NCI-H2196 (cell line): ENCODE results near the gene GRIA3.

Source experiments
- DNase-seq: peaks from one replicate; lab custom pipeline; 2025; ENCODE audit not compliant: unreplicated experiment; lab: John Stamatoyannopoulos, UW

GRIA3 gene

DNA sequence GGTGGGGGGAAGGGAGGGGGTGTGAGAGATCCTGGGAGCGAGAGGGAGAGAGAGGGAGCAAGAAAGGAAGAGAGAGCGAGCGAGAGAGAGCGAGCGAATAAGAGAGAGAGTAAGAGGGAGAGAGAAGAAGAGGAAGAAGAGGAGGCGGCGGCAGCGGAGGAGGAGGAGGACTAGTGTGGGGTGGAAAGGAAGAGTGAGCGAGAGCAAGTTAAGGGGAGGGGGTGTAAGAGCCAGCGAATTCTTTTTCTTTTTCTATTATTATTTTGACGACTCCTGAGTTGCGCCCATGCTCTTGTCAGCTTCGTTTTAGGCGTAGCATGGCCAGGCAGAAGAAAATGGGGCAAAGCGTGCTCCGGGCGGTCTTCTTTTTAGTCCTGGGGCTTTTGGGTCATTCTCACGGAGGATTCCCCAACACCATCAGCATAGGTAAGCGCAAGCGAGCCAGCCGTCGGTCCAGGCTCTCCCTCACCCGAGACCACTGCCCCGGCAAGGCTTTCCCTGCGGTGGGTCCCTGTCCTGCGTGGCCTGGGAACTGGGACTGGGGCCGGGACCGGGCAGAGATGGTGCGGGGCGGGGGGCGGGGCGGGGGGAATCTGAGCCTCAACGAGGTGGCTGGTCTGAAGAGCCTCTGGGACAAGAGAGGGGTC, at the start of gene GRIA3:
Gene GRIA3 (plus strand): TSS at position 60 of the 647 bp plus-strand sequence. CDS start 258 bp downstream, at position 318.
- no peak for DNase-seq

DNA sequence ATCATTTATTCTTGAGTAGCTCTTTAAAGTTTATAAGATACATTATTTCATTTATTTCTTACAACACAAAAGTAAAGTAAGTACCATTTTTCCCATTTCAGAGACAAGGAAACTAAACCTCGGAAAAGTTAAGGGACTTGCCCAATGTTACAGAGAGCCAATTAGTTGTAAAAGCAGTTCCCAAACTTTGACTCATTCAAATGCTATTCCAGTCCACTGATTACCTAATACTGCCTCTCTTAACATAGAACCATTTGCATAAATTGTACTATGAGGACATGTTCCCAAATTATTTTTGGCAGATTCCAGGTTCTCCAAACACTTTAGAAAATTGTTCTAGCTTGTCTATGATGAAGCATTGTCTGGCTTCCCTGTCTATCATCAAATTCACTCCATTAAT, 45.6 kb upstream of the GRIA3 start:
- DNase-seq: no peak

DNA sequence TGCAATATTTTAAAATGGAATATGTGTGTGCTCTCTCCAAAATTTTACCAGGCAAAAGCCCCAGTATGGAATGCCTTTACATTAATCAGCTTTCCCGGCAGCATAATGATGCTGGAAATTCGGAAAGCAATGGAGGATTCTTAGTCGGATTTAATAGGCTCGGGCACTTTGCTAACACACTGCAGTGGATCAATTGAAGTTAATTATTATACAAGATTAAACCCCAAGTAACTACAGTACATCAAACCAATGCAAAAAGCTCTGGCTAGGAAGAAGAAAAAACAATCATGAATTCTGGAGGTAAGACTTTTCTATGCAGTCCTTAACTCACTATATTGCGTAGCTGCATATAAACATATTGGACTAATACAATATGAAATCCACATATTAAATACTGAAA, 43.6 kb upstream of the GRIA3 start:
- no peak for DNase-seq

DNA sequence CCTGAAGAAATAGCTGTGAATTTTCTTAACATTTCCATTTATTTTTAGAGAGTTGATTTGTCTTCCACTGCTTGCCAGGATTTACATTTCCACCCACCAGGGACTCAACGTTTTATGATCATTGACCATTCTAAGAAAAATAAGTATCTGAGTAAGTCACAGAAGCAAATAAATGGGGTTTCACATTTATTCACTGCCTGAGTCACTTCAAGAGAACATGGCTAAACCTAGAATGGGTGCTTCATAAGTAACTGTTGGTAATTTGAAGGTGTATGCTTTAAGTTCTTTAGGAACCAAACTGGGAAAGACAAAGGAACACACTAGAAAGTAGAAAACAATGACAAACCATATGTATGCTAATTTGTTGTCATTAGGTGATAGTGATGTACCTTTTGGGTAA, 43.2 kb upstream of the GRIA3 start:
- no peak for DNase-seq

DNA sequence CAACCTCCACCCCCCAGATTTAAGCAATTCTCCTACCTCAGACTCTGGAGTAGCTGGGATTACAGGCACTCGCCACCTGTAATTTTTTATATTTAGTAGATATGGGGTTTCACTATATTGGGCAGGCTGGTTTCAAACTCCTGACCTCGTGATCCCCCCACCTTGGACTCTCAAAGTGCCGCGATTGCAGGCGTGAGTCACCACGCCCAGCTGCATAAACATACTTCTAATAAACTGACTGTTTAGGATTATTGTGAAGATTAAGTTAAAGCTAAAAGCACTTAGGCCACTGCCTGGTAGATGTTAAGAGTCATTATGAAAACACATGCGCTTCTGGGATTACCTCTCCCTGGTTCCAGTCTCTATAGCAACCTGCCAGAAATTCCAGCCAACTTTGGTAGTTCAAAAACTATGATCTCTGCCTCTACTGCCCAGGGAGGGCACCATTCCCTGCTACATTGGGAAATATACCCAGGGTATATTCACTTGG, 30.2 kb upstream of the GRIA3 start:
- DNase-seq: no peak

DNA sequence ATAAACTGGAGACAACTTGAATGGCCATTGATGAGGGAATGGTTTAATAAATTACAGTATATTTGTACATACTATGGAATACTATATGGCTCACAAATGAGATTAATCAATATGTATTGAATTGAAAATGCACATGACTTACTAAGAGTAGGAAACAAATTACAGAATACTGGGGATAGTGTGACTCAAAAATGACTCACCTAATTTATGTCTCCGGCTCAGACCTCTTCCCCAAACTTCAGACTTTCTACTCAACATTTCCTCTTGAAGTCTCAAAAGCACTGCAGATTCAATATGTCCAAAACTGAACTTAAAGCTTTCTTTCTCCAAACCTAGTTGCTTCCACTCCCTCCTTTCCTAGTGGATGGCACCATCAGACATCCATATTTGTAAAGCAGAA, 28.8 kb upstream of the GRIA3 start:
- DNase-seq: no peak

DNA sequence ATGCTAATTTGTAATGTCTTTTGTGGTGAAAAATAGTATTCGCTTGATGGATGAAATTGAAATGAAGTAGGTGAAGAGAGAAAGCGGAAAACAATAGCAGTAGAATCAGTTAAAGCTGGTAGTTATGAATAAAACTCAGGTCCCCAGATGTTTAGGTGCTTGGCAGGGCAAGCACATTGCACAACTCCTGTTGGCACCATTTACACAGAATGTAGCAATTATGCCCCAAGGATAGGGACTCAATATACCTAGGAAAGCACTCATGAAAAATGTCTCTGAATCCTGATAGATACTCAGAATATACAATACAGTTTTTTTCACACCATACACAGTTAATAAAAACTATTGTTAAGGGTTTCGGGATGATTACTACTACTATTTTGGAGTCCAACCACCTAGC, 26.5 kb upstream of the GRIA3 start:
- DNase-seq: no peak

DNA sequence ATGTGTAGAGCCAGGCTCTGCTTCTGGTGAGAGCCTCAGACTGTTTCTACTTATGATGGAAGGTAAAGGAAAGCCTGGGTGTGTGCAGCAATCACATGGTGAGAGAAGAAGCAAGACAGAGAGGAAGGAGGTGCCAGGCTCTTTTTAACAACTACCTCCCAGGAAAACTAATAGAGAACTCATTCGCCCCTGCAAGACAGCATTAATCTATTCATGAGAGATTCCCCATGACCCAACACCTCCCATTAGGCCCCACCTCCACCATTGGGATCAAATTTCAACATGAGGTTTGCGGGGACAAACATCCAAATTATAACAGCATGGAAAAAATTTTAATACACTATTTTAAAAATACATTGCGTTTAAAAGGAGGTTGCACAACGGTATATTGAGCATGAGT, 24.7 kb upstream of the GRIA3 start:
- DNase-seq: no peak

DNA sequence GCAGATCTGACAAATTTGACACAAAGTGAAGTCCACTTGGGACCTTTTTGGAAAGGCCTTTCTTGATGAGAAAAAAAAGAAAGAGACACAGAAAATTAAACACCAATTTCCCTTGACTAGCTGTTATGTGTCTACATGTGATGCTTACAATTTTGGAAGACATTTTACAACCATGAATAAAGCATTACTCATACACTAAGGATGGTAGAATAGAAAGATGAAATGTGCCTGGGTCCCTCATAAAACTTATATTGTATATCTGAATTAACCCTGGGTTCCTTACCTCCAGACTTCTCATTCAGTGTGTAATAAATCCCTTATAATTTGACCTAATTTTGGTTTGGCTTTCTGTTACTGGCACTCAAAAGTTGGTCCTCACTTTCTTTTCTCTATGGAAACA, 16.5 kb upstream of the GRIA3 start:
- no peak for DNase-seq

DNA sequence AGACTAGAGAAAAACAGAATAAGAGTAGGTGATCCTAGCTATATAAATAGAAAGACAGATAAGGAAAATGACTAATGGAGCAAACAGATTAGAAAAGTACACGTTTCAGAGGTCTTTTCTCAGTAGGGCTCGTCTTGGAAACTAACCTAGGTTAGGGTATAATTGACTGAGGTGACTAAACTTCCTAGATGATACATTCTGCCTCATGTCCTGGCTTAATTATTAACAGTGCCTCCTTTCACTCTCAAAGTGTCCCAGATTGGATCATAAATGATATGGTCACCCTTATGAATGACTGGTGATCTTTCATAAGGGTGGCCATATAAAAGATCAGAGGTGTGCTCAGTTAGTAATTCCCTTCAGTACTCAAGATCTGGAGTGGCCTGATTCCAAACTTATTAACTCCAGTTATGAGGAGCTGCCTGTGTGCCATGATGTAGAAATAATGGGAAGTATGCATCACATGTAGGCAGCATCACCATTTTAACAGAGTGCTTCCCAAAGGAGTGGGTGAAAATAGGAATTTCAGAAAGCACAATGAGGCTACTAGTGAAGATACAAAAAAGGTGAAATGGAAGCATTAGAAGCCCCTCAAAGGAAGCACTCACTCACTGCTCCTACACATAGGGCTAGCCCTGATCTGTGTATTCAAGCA, 14.7 kb upstream of the GRIA3 start:
- DNase-seq: no peak

DNA sequence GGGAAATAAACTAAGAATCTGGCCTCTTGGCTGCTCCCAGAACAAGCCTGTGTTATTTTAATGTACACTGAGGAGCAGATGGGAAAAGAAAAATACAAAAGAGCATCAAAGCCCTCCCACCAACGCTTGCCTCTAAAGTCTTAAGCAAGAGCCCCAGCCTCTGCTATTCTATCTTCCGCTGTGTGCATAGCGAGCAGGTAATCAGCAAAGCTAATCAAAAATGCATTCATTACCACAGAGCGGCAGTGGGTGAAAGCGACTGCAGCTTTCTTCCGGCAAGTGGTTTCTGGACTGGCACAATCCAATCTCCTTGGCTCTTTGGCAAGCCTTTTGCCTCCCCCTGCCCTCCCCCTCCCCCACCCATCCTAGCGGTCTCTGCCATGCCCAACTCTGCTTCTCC, 13.5 kb upstream of the GRIA3 start:
- DNase-seq: no peak

DNA sequence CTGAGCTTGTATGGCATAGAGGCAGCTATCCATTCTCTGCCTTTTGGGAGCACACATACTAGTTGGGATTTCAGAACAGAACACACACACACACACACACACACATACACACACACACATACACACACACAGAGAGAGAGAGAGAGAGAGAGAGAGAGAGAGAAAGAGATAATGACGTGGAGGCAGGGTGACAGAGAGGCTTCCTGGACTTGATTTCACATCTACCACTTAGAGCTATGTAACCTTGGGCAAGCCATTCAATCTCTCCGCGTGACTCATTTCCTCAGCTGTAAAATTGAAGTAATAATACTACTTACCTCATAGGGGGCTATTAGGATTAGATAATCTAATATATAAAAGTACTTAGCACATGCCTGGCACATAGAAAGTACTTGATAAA, 12.3 kb upstream of the GRIA3 start:
- DNase-seq: no peak

DNA sequence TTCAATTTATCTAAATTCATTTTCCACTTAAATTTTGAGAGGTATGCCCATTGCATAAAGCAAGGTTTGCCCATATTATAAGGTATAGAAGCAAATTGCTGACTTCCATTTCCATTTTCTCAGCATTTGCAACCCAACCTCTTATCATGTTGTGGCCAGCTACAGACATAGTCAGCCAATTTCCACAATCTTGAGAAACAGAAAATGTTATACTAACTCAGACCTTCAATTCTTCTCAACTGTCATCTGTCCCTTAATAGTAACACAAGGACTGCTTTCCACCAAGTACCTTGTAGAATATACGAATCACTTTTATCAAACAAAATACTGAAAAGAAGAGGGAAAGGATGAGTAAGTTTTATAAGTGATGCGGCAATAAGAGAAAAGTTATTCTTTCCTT, 11.2 kb upstream of the GRIA3 start:
- DNase-seq: no peak

DNA sequence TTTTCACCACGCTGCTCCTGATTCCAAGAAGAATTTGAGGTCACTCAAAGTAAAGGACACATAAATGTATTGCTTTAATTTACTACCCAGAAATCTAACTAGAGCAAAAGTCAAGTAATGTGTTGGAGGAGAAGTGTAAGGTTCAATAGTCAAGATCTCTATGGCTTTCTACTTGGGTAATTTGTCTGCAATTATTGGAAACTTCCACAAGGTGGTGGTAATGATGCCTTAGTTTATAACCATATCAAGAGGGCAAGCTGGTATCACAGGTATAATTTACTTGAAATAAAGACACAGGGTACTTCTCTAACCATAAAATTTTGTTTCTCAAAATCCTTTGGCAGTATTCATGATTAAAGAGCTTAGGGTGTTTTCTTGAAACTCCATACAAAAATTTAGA, 10.2 kb upstream of the GRIA3 start:
- no peak for DNase-seq

DNA sequence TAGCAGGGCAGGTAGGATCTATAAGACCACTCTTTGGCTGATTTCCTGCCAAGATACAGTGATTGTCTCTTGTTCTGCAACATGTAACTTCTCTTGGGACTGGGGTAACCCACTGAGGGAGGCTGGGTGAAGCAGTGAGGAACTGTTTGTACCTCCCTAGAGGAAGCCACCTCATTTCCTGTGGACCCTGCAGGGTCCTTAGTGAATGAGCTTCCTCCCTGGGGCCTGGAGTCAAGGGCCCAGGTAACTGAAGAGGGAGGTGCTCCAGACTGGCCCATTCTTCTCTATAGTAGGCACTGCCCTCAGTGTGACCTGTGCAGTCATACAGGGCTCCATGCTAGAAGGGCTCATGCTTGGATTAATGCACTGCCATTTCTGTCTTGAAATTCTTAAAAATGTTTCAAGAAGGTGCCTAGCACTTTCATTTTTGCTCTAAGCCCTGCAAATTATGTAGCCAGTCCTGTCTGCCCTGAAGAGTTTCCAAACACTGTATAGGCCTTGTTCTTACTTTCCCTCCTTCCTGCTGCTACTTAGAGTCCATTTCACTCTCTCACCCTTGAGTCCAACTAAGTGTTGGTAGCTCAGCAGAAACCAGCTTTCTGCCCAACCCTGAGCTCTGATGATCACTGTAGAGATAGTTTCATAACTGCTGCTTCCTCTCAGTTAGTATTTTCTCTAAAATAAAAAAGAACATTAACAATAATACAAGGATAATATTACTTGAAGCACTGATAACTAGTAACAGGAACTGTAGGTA, 8.5 kb upstream of the GRIA3 start:
- DNase-seq: no peak

DNA sequence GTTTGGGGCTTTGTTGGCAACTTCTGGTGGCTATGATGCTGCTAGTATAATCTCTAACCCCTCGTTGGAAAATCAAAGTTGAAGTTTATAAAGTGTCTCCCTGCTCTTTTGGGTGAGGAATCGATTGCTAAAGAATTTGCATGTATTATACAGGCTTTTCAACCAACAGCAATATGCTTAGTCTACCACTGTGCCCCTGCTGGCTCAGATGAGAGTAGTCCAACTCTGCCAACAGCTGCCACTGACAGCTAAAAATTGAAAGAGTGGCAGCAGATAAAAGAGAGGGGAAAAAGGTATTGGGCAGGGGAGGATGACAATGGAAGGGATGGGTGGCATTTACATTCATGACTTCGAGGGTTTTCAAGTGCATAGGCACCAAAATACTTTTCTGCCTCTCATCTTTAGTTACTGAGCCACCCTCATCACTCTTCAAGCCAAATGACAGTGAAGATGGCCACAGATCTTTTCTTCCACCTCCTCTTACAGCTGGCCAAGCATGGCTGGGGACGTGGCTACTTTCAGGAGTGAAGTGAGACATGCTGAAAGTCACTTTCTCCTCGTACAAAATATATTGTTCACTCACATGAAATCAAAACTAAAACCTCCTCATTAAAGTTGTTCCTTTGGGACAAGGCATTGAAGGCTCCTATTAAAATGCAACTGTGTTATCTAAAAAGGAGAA, 2.7 kb upstream of the GRIA3 start:
- no peak for DNase-seq

DNA sequence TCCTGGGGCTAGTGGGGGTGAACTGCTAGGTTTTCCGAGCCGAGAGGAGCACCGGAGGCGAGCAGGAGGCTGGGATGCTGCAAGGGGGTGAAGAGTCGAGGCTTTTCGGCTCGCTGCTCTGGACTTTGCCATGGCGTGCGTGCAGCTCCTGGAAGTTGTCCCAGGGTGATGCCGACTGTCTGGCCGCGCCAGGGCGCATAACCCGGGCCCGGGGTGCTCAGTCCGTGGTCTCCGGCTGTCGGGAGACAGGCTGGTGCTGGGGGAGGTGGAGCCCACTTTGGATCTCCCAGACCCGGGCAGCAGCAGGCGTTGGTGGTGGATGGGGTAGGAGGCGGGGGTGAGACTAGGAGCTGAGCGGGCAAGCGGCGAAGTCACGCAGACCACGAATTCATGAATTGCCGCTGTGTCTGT, 793 bp downstream of the GRIA3 start:
- no peak for DNase-seq

DNA sequence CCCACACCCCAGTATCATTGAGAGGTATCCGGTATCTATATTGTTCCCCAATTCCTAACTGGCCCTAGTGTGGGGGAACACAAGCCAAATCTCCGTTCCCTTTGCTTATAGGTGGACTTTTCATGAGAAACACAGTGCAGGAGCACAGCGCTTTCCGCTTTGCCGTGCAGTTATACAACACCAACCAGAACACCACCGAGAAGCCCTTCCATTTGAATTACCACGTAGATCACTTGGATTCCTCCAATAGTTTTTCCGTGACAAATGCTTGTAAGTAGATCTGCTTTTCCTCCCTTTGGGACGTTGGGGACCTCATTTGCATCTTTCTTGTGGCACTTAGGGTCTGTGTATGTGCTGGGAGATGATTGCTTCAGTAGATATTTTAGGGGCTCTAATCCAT, 1.6 kb downstream of the GRIA3 start:
- DNase-seq: no peak

DNA sequence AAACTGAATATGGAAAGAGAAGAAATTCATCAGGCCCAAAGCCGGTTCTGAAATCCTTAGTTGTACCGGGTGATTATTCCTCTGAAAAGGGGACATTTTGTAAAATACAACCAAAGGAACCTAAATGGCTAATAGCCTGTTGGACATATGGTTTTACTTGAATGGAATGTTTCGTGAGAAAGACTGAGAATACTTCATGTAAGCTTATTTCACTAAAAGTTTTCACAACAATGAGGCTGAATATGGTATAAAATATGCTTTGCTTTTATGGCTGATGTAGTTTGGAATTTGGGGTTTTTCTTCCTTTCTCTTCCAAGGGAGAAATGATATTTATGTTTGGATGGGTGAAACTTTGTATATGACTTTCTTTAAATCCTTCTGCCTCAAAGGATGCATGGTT, 2.7 kb downstream of the GRIA3 start:
- no peak for DNase-seq

DNA sequence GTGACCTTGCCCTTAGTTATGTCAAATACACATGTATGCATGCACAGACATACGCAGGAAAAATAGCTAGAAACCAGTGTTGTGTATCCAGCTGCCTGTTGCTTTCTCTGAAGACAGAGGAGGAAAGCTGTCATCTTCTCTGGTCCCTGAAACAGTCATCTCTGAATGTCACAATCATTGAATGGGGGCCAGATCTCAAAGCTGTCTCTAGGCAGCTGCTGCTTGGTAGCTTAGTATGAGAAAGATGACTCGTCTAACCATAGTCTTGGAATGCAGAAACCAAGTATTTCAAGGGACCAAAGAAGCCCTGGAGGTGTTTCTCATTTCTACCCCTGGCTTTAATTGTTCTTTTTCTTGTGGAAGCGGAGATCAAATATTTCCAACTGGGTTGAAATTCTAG, 4.0 kb downstream of the GRIA3 start:
- no peak for DNase-seq

DNA sequence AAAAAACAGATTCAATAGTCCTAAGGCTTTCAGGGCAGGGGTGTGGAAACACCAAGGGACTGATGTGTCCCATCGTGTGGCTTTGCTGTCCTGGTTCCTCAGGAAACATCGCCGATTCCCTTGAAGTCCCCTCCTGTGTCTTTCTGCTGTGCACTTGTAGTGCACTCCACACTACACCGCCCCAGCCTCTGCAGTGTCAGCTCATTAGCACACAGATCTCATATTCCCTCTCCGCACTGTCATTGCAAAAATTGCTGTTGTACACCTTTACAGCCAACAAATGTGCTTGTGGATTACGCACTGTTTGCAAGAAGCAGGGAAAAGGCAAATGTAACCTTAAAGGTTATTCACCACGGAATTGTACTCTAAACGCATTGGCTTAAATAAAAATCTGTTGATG, 5.3 kb downstream of the GRIA3 start:
- DNase-seq: no peak

DNA sequence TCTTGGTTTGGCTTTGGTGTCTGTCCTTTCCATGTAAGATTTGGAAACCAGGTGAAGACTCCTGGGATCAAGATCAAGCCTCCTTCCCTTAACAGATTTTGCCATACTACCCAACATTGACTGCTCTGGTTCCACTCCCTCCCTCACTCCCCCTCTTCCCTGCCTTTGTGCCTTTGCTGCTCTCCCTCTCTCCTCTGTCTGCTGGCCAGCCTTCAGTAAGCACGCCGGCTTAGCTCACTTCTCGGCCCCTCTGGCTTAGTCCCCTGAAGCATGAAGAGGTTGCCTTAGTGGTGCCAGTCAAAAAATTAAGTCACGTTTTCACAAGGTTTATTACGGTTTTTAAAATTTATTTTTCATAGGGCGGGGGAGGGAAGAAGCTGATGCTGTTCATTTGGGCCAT, 6.0 kb downstream of the GRIA3 start:
- no peak for DNase-seq
